Thoracic aorta (tissue), 2 donors: ENCODE measurements around the gene RTF2. TPM values are rescaled to one million over a fixed set of nuclear protein-coding genes. Genes with fewer than 3 reads are reported as not detected.

Experiments
- ATAC-seq: fragments of 150-250 bp; one replicate; pipeline ENCODE4 v1.8.0; 2017; ENCODE audit warnings: low read depth; ENCODE audit not compliant: insufficient number of reproducible peaks, low FRiP score
- DNase-seq: peaks from one replicate; pipeline ENCODE4 v3.0.0-alpha.2; 2020; ENCODE audit warnings: low spot score
- H3K27ac ChIP-seq, 2 donors: fragments of 200-600 bp; sonication (generic); 1 replicate in 1 of 2; 2 replicates in 1 of 2; pipeline ENCODE4 v1.5.1; 2016; ENCODE audit warnings: mild to moderate bottlenecking in 2 of 2, moderate library complexity in 2 of 2
- H3K27me3 ChIP-seq: fragments of 200-600 bp; sonication (generic); replicated peaks from 2 replicates; pipeline ENCODE4 v1.6.0; 2016; ENCODE audit warnings: mild to moderate bottlenecking; ENCODE audit not compliant: insufficient read depth
- H3K36me3 ChIP-seq: fragments of 200-600 bp; sonication (generic); one replicate; pipeline ENCODE4 v1.5.1; 2016
- H3K4me1 ChIP-seq, 2 donors: fragments of 200-600 bp; sonication (generic); 1 replicate in 1 of 2; 2 replicates in 1 of 2; pipeline versions ENCODE4 v1.5.1 to v1.6.0; 2016; ENCODE audit warnings: low read depth in 2 of 2, mild to moderate bottlenecking in 1 of 2; ENCODE audit not compliant: control insufficient read depth in 1 of 2
- H3K4me3 ChIP-seq: fragments of 200-600 bp; sonication (generic); 2 replicates; pipeline ENCODE4 v1.5.1; 2016; ENCODE audit warnings: mild to moderate bottlenecking
- H3K9me3 ChIP-seq: fragments of 200-600 bp; sonication (generic); 2 replicates; pipeline ENCODE4 v1.5.1; 2016
- total RNA-seq, 2 donors: library from RNA; depleted of rRNA; stranded (reverse); fragments of >200 nt; gene quantifications; one replicate each; pipeline versions ENCODE4 v1.1.0 to v1.2.3, GENCODE V29; 2016
- TF ChIP-seq, protein P1 (sequence below): fragments of 200-600 bp; sonication (generic); IDR thresholded peaks from one replicate; pipeline ENCODE4 v1.5.1; 2019; ENCODE audit warnings: antibody characterized with exemption

The RTF2 gene
- total RNA-seq, 2 donors from 2014 or later = 70.9 to 71.6 TPM

DNA sequence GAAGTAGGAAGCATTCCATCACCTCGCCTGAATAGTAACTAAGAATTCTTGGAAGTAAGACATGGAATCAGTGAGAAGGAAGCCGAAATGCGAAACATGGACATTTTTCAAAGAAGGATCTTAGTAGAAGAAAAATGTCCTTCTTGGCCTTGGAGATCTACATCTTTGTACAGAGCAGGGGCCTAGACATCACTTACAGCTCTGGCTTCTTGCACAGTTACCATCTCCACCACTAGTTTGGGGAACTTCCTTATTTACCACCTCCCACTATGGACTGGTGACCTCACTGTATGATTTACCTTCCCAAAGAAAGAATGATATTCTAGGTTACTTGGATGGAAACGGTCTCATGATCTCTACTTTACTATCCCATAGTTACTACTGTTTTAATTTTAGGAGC lies 40.6 kb upstream of the RTF2 start:
- no peaks in the 10 kb centered on the region for H3K9me3 ChIP-seq
- no peaks in the 10 kb centered on the region for H3K36me3 ChIP-seq
- no peaks in the 10 kb centered on the region for H3K27me3 ChIP-seq
- DNase-seq = no peak
- H3K27ac ChIP-seq = no peak overlapping the region
- H3K4me3 ChIP-seq = no peak overlapping the region
- ATAC-seq = no peak
- H3K4me1 ChIP-seq = no peaks in the 10 kb centered on the region
- TF ChIP-seq, protein P1, sequence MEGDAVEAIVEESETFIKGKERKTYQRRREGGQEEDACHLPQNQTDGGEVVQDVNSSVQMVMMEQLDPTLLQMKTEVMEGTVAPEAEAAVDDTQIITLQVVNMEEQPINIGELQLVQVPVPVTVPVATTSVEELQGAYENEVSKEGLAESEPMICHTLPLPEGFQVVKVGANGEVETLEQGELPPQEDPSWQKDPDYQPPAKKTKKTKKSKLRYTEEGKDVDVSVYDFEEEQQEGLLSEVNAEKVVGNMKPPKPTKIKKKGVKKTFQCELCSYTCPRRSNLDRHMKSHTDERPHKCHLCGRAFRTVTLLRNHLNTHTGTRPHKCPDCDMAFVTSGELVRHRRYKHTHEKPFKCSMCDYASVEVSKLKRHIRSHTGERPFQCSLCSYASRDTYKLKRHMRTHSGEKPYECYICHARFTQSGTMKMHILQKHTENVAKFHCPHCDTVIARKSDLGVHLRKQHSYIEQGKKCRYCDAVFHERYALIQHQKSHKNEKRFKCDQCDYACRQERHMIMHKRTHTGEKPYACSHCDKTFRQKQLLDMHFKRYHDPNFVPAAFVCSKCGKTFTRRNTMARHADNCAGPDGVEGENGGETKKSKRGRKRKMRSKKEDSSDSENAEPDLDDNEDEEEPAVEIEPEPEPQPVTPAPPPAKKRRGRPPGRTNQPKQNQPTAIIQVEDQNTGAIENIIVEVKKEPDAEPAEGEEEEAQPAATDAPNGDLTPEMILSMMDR = no peak

DNA sequence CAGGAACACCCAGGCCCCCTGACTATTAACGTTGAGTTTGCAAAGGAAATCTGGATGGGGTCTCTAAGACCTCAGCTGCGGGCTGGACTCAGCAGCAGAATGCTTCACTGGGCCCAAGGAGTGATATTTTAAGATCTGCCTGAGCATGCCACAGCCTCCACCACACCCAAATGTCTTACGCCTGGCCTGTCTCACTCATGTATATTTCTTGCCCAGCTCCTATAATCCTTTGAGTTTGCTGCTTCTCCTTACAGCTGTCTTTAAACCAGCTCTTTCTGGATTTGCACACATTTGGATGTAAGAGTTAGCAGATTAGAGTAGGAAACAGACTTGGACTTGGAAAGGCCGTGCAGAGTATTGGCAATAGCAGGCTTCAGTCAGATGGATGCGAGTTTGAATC lies 40.0 kb upstream of the RTF2 start:
- Histone ChIP-seq H3K9me3 (no peaks in the 10 kb centered on the region), H3K4me1 (no peaks in the 10 kb centered on the region), H3K27me3 (no peaks in the 10 kb centered on the region), H3K4me3 (no peak overlapping the region), H3K27ac (no peak overlapping the region), H3K36me3 (no peaks in the 10 kb centered on the region)
- no peak for ATAC-seq
- no peak for DNase-seq
- TF ChIP-seq, protein P1 = no peak

DNA sequence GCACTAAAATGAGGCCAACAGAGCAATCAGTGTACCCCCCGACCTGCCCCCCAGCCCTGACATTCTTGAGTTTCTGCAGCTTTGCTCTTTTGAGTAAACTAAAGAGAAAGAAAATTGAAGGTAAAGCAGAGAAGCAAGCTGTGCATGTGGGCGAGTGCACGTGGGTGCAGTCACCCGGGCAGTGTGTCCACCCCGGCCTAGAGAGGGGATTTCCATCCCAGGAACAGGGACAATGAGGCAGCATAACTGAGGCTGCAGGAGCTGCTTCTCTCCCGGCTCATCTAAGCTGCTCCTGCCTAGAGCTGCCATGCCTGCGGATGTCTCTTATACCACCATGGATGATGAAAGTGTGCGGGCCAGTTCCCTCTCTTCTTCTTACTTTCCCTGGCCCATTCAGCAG lies 39.5 kb upstream of the RTF2 start:
- Histone ChIP-seq H3K4me3 (no peak overlapping the region), H3K9me3 (no peaks in the 10 kb centered on the region), H3K27me3 (no peaks in the 10 kb centered on the region), H3K27ac (no peak overlapping the region), H3K4me1 (no peaks in the 10 kb centered on the region), H3K36me3 (no peaks in the 10 kb centered on the region)
- no peak for DNase-seq
- no peak for ATAC-seq
- TF ChIP-seq, protein P1 = no peak

DNA sequence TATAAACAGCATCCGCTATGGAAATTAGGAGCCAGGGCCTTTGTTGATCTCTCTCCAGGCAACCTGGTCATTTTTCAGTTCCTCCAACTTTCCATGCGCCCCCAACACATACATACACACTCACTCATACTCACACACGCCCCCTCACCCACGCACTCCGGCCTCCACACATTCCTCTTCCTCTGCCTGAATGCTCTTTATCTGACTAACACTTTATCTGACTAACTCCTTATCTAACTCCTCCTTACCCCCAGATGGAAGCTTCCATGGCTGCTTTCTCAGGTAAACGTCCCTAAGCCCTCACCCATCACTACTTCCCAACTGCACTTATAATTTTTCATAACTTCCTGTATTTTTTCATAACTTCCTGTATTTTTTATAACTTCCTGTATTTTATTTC lies 38.9 kb upstream of the RTF2 start:
- no peak for DNase-seq

DNA sequence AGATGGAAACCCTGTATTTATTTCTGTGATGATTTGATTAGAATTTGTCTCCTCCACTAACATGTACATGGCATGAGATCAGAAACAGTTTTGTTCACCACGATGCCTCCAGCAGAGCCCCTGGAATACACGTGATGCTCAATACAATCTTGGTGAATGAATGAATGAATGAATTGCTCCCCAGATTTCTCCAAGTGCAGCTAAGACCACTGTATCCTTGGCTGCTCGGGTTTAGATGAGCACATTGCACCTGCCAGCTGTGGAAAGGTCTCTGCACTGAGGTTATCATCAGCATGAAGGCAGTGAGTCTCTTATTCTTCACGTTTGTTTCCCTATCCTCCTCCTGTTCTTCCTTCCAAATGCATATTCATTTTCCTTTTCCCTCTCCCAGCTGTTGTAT lies 38.5 kb upstream of the RTF2 start:
- Histone ChIP-seq H3K27ac (no peak overlapping the region), H3K4me3 (no peak overlapping the region), H3K27me3 (no peaks in the 10 kb centered on the region), H3K36me3 (no peaks in the 10 kb centered on the region), H3K4me1 (no peaks in the 10 kb centered on the region), H3K9me3 (no peaks in the 10 kb centered on the region)
- TF ChIP-seq, protein P1 = no peak
- ATAC-seq (no peak), DNase-seq (no peak)

More for the DNA sequence above, 38.9 kb upstream of the RTF2 start:
- H3K36me3 ChIP-seq = no peaks in the 10 kb centered on the region
- no peaks in the 10 kb centered on the region for H3K9me3 ChIP-seq
- no peaks in the 10 kb centered on the region for H3K27me3 ChIP-seq
- ATAC-seq = no peak
- H3K4me1 ChIP-seq = no peaks in the 10 kb centered on the region
- no peak overlapping the region for H3K4me3 ChIP-seq
- no peak overlapping the region for H3K27ac ChIP-seq
- TF ChIP-seq, protein P1 = no peak
